Stomach (tissue), 4 donors: ENCODE results near the gene PNMA3.

Source experiments
- CTCF ChIP-seq, 7 experiments: fragments of 450-650 bp in 4 of 7; fragments of 200-600 bp in 3 of 7; sonication (generic) in 3 of 7; IDR thresholded peaks; one replicate each; pipeline ENCODE4 v1.5.1; 2016 to 2019; ENCODE audit warnings: antibody characterized with exemption in 7 of 7, control low read depth in 2 of 7, mild to moderate bottlenecking in 1 of 7
- POLR2A ChIP-seq, 4 donors: fragments of 450-650 bp; IDR thresholded peaks; one replicate each; pipeline ENCODE4 v1.6.1; 2016; ENCODE audit warnings: antibody characterized with exemption in 4 of 4, control low read depth in 2 of 4, mild to moderate bottlenecking in 1 of 4, moderate library complexity in 1 of 4

- TF ChIP-seq CTCF (IDR thresholded peaks at IDR 0.05) (no peak), POLR2A (IDR thresholded peaks at IDR 0.05) (no peak)
Measured at GRCh38 chrX:153075366-153075765, 19.1 kb downstream of the PNMA3 start.
